HEK293 (cell line): ENCODE data around the gene NFATC1.

ENCODE experiments used
- CTCF ChIA-PET: fragments of 350-600 bp; formaldehyde crosslinking; extraction: SDS; loops from one replicate; lab custom pipeline; 2021; ENCODE audit warnings: antibody characterized with exemption; lab: Yijun Ruan, JAX
- POLR2A ChIA-PET: fragments of 300-600 bp; formaldehyde crosslinking; extraction: SDS; loops from one replicate; lab custom pipeline; 2020; ENCODE audit warnings: antibody characterized with exemption, inconsistent platforms; lab: Yijun Ruan, JAX
- H3K27ac ChIP-seq: fragments of 200-500 bp; sonication (Bioruptor generic); 2 replicates; pipeline ENCODE4 v1.5.1; 2014; ENCODE audit warnings: low read depth, low read length, control low read depth, inconsistent platforms; ENCODE audit errors: extremely low read depth
- H3K36me3 ChIP-seq, 2 experiments: fragments of 200-500 bp in 1 of 2; sonication (Bioruptor generic) in 1 of 2; 1 replicate in 1 of 2; 2 replicates in 1 of 2; pipeline ENCODE4 v1.5.1; 2014 to 2017; ENCODE audit warnings: inconsistent platforms in 2 of 2, low read length in 2 of 2; ENCODE audit not compliant: control insufficient read depth in 2 of 2, insufficient read depth in 1 of 2
- H3K4me1 ChIP-seq: fragments of 200-500 bp; sonication (Bioruptor generic); 2 replicates; pipeline ENCODE4 v1.5.1; 2014; ENCODE audit warnings: mild to moderate bottlenecking, low read length, inconsistent platforms; ENCODE audit not compliant: control insufficient read depth, insufficient read depth
- H3K4me3 ChIP-seq: 2 replicates; pipeline ENCODE4 v1.5.1; 2011; ENCODE audit warnings: low read depth, mild to moderate bottlenecking, control low read depth, low read length, moderate library complexity
- H3K9me3 ChIP-seq: fragments of 200-500 bp; sonication (Bioruptor generic); 2 replicates; pipeline ENCODE4 v1.5.1; 2014; ENCODE audit warnings: low read depth, low read length, inconsistent platforms; ENCODE audit not compliant: control insufficient read depth, insufficient read depth
- BCL11B ChIP-seq: fragments of 450-650 bp; formaldehyde crosslinking; IDR thresholded peaks from 2 replicates; pipeline ENCODE4 v1.5.1; 2016; ENCODE audit warnings: low read depth, missing biosample characterization, missing genetic modification characterization
- GLIS1 ChIP-seq: fragments of 450-650 bp; formaldehyde crosslinking; IDR thresholded peaks from 2 replicates; pipeline ENCODE4 v1.5.1; 2016; ENCODE audit warnings: missing biosample characterization, missing genetic modification characterization
- ZEB2 ChIP-seq: fragments of 450-650 bp; formaldehyde crosslinking; IDR thresholded peaks from 2 replicates; pipeline ENCODE4 v1.5.1; 2016; ENCODE audit warnings: missing biosample characterization, missing genetic modification characterization
- ZFP41 ChIP-seq: fragments of 450-650 bp; formaldehyde crosslinking; IDR thresholded peaks from 2 replicates; pipeline ENCODE4 v1.5.1; 2016; ENCODE audit warnings: missing biosample characterization, missing genetic modification characterization, borderline replicate concordance
- ZNF266 ChIP-seq: fragments of 450-650 bp; formaldehyde crosslinking; IDR thresholded peaks from 2 replicates; pipeline ENCODE4 v1.5.1; 2016; ENCODE audit warnings: missing biosample characterization, missing genetic modification characterization, low read depth
- ZNF521 ChIP-seq: fragments of 450-650 bp; formaldehyde crosslinking; IDR thresholded peaks from 2 replicates; pipeline ENCODE4 v1.5.1; 2017; ENCODE audit warnings: missing biosample characterization, mild to moderate bottlenecking, missing genetic modification characterization
- ZNF549 ChIP-seq: fragments of 450-650 bp; IDR thresholded peaks from 2 replicates; pipeline ENCODE4 v1.5.1; 2018; ENCODE audit warnings: missing biosample characterization, missing genetic modification characterization, mild to moderate bottlenecking, inconsistent platforms, moderate library complexity
- ZNF596 ChIP-seq: fragments of 450-650 bp; IDR thresholded peaks from 2 replicates; pipeline ENCODE4 v1.5.0; 2018; ENCODE audit warnings: missing biosample characterization, mild to moderate bottlenecking, missing genetic modification characterization, moderate library complexity
- ZNF747 ChIP-seq: fragments of 450-650 bp; formaldehyde crosslinking; IDR thresholded peaks from 2 replicates; pipeline ENCODE4 v1.5.1; 2016; ENCODE audit warnings: missing biosample characterization, missing genetic modification characterization
- ZSCAN30 ChIP-seq: fragments of 450-650 bp; IDR thresholded peaks from 2 replicates; pipeline ENCODE4 v1.5.1; 2018; ENCODE audit warnings: missing biosample characterization, mild to moderate bottlenecking, missing genetic modification characterization, moderate library complexity
- TF ChIP-seq, protein P1 (sequence below): fragments of 450-650 bp; formaldehyde crosslinking; IDR thresholded peaks from 2 replicates; pipeline ENCODE4 v1.5.1; 2016; ENCODE audit warnings: missing biosample characterization, missing genetic modification characterization
- TF ChIP-seq, protein P2 (sequence below): fragments of 450-650 bp; formaldehyde crosslinking; IDR thresholded peaks from 2 replicates; pipeline ENCODE4 v1.5.1; 2016; ENCODE audit warnings: missing biosample characterization, missing genetic modification characterization, borderline replicate concordance
- TF ChIP-seq, protein P3 (sequence below): fragments of 450-650 bp; formaldehyde crosslinking; IDR thresholded peaks from 2 replicates; pipeline ENCODE4 v1.5.1; 2016; ENCODE audit warnings: missing biosample characterization, missing genetic modification characterization
- TF ChIP-seq, protein P4 (sequence below): fragments of 450-650 bp; formaldehyde crosslinking; IDR thresholded peaks from 2 replicates; pipeline ENCODE4 v1.5.1; 2017; ENCODE audit warnings: missing biosample characterization, missing genetic modification characterization
- TF ChIP-seq, protein P5 (sequence below): fragments of 450-650 bp; formaldehyde crosslinking; IDR thresholded peaks from 2 replicates; pipeline ENCODE4 v1.5.1; 2017; ENCODE audit warnings: missing biosample characterization, missing genetic modification characterization

Gene NFATC1

DNA sequence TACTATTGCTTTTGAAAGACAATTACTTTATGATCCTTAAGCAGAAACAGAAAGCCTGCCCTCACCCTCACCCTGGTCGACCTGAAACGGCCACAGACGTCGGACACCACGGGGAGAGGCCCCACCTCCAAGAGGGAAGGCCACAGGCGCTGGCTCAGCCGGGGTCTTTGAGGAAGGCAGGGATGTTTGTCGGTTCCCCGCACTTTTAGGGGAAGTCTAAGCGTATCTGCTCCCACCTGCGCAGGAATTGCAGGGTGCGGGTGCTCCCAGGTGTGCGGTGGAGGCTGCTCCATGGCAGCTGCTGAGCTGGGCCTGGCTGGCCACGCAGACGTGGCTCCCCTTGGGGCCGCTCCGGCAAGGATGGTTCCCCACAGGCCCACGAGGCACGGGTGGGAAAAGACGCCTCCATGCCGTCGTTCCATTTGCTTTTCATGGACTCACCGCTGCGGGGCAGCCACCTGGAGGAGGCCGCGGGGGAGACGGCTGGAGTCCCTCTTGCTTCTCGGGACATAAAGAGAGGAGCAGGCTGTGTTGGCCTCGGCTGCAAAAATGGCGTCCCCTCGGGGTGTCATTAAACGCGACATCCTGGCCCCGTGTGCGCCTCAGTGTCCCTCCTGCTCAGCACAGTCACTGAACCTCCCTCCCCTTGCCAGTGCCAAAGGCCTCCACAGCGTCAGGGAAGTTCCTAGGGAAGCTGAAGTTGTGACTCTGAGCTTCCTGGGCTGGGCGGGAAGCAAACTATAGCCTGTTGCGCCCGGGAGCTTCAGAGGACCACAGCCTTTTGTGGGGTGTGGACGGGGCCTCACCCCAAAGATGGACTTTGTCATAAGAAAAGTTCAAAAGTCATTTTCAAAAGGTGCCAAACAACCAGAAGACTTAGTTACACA, 63.4 kb downstream of the NFATC1 start:
- Histone ChIP-seq H3K9me3 (no peaks in the 10 kb centered on the region), H3K36me3 (peaks cover 0 to 13% of the 10 kb centered on the region in 2 experiments; a peak in 1 of 3 replicates), H3K4me3 (no peak overlapping the region), H3K4me1 (no peaks in the 10 kb centered on the region), H3K27ac (no peak overlapping the region)
- CTCF ChIA-PET, result interaction anchor here (0.6 to 0.9 kb wide), 3 partner anchors 25 to 80 kb away, joined by 3 read pairs; no protein-coding TSS in a partner anchor
- TF ChIP-seq, protein P1, sequence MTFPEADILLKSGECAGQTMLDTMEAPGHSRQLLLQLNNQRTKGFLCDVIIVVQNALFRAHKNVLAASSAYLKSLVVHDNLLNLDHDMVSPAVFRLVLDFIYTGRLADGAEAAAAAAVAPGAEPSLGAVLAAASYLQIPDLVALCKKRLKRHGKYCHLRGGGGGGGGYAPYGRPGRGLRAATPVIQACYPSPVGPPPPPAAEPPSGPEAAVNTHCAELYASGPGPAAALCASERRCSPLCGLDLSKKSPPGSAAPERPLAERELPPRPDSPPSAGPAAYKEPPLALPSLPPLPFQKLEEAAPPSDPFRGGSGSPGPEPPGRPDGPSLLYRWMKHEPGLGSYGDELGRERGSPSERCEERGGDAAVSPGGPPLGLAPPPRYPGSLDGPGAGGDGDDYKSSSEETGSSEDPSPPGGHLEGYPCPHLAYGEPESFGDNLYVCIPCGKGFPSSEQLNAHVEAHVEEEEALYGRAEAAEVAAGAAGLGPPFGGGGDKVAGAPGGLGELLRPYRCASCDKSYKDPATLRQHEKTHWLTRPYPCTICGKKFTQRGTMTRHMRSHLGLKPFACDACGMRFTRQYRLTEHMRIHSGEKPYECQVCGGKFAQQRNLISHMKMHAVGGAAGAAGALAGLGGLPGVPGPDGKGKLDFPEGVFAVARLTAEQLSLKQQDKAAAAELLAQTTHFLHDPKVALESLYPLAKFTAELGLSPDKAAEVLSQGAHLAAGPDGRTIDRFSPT (tag by site-specific recombination), result no peak
- TF ChIP-seq, protein P2, sequence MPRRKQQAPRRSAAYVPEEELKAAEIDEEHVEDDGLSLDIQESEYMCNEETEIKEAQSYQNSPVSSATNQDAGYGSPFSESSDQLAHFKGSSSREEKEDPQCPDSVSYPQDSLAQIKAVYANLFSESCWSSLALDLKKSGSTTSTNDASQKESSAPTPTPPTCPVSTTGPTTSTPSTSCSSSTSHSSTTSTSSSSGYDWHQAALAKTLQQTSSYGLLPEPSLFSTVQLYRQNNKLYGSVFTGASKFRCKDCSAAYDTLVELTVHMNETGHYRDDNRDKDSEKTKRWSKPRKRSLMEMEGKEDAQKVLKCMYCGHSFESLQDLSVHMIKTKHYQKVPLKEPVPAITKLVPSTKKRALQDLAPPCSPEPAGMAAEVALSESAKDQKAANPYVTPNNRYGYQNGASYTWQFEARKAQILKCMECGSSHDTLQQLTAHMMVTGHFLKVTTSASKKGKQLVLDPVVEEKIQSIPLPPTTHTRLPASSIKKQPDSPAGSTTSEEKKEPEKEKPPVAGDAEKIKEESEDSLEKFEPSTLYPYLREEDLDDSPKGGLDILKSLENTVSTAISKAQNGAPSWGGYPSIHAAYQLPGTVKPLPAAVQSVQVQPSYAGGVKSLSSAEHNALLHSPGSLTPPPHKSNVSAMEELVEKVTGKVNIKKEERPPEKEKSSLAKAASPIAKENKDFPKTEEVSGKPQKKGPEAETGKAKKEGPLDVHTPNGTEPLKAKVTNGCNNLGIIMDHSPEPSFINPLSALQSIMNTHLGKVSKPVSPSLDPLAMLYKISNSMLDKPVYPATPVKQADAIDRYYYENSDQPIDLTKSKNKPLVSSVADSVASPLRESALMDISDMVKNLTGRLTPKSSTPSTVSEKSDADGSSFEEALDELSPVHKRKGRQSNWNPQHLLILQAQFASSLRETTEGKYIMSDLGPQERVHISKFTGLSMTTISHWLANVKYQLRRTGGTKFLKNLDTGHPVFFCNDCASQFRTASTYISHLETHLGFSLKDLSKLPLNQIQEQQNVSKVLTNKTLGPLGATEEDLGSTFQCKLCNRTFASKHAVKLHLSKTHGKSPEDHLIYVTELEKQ (tag by site-specific recombination), result no peak
- TF ChIP-seq ZNF549, result no peak
- no peak for TF ChIP-seq GLIS1
- no peak for TF ChIP-seq ZNF596 (tag by site-specific recombination)
- no peak for TF ChIP-seq ZSCAN30
- TF ChIP-seq, protein P3, sequence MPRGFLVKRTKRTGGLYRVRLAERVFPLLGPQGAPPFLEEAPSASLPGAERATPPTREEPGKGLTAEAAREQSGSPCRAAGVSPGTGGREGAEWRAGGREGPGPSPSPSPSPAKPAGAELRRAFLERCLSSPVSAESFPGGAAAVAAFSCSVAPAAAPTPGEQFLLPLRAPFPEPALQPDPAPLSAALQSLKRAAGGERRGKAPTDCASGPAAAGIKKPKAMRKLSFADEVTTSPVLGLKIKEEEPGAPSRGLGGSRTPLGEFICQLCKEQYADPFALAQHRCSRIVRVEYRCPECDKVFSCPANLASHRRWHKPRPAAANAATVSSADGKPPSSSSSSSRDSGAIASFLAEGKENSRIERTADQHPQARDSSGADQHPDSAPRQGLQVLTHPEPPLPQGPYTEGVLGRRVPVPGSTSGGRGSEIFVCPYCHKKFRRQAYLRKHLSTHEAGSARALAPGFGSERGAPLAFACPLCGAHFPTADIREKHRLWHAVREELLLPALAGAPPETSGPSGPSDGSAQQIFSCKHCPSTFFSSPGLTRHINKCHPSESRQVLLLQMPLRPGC, result no peak
- TF ChIP-seq ZNF747, result no peak
- TF ChIP-seq, protein P4, sequence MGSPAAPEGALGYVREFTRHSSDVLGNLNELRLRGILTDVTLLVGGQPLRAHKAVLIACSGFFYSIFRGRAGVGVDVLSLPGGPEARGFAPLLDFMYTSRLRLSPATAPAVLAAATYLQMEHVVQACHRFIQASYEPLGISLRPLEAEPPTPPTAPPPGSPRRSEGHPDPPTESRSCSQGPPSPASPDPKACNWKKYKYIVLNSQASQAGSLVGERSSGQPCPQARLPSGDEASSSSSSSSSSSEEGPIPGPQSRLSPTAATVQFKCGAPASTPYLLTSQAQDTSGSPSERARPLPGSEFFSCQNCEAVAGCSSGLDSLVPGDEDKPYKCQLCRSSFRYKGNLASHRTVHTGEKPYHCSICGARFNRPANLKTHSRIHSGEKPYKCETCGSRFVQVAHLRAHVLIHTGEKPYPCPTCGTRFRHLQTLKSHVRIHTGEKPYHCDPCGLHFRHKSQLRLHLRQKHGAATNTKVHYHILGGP, result no peak
- TF ChIP-seq, protein P5, sequence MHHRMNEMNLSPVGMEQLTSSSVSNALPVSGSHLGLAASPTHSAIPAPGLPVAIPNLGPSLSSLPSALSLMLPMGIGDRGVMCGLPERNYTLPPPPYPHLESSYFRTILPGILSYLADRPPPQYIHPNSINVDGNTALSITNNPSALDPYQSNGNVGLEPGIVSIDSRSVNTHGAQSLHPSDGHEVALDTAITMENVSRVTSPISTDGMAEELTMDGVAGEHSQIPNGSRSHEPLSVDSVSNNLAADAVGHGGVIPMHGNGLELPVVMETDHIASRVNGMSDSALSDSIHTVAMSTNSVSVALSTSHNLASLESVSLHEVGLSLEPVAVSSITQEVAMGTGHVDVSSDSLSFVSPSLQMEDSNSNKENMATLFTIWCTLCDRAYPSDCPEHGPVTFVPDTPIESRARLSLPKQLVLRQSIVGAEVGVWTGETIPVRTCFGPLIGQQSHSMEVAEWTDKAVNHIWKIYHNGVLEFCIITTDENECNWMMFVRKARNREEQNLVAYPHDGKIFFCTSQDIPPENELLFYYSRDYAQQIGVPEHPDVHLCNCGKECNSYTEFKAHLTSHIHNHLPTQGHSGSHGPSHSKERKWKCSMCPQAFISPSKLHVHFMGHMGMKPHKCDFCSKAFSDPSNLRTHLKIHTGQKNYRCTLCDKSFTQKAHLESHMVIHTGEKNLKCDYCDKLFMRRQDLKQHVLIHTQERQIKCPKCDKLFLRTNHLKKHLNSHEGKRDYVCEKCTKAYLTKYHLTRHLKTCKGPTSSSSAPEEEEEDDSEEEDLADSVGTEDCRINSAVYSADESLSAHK (tag by site-specific recombination), result no peak
- TF ChIP-seq ZNF521, result no peak
- TF ChIP-seq BCL11B, result no peak
- TF ChIP-seq ZNF266 (tag by site-specific recombination), result no peak
- no peak for TF ChIP-seq ZFP41 (tag by site-specific recombination)
- no peak for TF ChIP-seq ZEB2 (tag by site-specific recombination)
- POLR2A ChIA-PET, result no interaction called here
